ENCODE results near the gene LRRC40.
"Not testable (repeated sequence)": the region's sequence is repeated elsewhere in the genome, so short reads cannot be mapped to it uniquely, and the experiment has no call there.

Gene LRRC40

DNA sequence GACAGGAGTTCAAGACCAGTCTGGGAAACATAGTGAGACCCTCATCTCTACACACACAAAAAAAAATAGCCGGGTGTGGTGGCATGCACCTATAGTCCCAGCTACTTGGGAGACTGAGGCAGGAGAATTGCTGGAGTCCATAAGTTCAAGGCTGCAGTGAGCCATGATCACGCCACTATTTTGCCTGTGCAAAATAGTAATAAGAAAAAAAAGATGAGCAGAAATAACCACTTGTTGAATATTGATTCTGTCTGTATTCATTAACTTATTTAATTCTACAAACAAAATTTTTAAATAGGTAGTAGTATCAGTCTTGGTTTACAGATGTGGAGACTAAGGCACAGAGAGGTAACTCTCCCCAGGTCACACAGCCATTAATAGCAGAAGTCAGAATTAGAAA is 16.9 kb downstream of the LRRC40 start:
- ATAC-seq (replicated peaks) (no peak), DNase-seq (no peak)
- peaks cover 4 to 5% of the 10 kb centered on the region in 2 donors for H3K4me1 Mint-ChIP-seq
- H3K36me3 Mint-ChIP-seq = peaks cover 16 to 24% of the 10 kb centered on the region in 2 donors
- H3K27ac Mint-ChIP-seq = no peak overlapping the region
- H3K27me3 Mint-ChIP-seq = no peaks in the 10 kb centered on the region
- no peak overlapping the region for H3K4me3 Mint-ChIP-seq
- no peaks in the 10 kb centered on the region for H3K9me3 Mint-ChIP-seq

DNA sequence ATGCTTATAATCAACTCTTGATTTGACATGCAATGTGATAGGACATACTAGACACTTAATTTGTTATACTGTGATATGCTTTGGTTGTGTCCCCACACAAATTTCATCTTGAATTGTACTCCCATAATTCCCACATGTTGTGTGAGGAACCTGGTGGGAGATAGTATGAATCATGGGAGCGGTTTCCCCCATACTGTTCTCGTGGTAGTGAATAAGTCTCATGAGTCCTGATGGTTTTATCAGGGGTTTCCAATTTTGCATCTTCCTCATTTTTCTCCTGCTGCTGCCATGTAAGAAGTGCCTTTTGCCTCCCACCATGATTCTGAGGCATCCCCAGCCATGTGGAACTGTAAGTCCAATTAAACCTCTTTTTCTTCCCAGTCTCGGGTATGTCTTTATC is 20.2 kb downstream of the LRRC40 start:
- not testable (repeated sequence) for H3K27ac Mint-ChIP-seq; DNase-seq; H3K4me1 Mint-ChIP-seq; H3K4me3 Mint-ChIP-seq; H3K27me3 Mint-ChIP-seq; ATAC-seq (replicated peaks); H3K9me3 Mint-ChIP-seq
- H3K36me3 Mint-ChIP-seq = peaks cover 16 to 19% of the 10 kb centered on the region in 2 donors

- DNase-seq (no peak), ATAC-seq (replicated peaks) (no peak)
- H3K27me3 Mint-ChIP-seq = no peaks in the 10 kb centered on the region
- H3K27ac Mint-ChIP-seq = no peak overlapping the region
- H3K9me3 Mint-ChIP-seq = no peaks in the 10 kb centered on the region
- peaks cover 0 to 5% of the 10 kb centered on the region in 2 donors for H3K4me1 Mint-ChIP-seq
- no peak overlapping the region for H3K4me3 Mint-ChIP-seq
- peaks cover 29 to 43% of the 10 kb centered on the region in 2 donors for H3K36me3 Mint-ChIP-seq
These were observed 33.9 kb downstream of the LRRC40 start for GRCh38 chr1:70171512-70171911.

DNA sequence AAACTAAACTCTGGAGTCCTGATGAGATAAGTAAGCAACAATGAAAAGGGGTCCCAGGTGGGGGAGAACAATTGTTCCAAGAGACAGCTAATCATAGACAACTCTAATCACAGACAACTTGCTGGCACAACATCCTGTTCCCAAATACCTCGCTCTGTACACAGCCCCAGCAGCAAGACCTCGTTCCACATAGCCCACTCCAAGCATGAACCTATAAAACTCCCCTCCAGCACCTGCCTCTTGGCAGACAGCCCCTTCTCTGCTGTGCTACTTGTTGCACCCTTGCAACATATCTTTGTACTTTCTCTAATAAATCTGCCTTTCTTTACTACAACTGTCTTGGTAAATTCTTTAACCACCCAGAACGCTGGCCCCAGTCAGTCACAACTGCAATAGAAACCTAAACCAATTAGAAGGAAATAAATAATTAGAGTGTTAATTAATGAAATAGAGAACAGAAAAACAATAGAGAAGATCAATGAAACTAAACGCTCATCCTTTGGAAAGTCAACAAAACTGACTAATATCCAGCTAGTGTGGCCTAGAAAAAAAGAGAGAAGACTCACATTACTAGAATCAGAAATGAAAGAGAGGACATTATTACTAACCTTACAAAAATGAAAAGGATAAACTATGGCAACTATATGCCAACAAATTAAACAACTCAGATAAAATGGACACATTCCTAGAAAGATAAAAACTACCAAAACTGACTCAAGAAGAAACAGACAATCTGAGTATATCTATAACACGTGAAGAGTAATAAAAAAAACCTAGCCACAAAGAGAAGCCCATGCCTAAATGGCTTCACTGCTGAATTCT is 36.1 kb downstream of the LRRC40 start:
- no peak for ATAC-seq (replicated peaks)

DNA sequence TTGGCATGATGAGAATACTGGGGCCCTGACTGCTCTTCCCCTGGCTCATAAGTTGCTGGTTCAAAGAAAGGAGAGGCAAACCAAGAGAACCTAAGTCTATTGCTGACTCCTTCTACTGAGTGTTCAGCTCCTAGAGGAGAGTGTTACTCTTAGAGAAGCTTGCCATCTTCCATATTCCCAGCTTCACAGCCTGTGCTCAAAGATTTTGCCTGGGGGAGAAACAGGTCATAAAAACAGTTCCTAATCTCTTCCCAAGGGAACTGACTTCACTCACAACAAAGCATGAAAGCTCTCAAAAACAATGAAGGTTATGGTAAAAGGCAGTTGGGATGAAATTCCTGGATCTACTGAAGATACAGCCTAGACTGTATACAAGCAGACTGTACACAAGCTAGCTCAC is 37.1 kb downstream of the LRRC40 start:
- Mint-ChIP-seq H3K4me3 (no peak overlapping the region), H3K27me3 (no peaks in the 10 kb centered on the region), H3K36me3 (peaks cover 27 to 42% of the 10 kb centered on the region in 2 donors), H3K4me1 (peaks cover 0 to 5% of the 10 kb centered on the region in 2 donors), H3K9me3 (no peaks in the 10 kb centered on the region), H3K27ac (no peak overlapping the region)
- no peak for DNase-seq
- ATAC-seq (replicated peaks) = no peak

More for the DNA sequence above, 36.1 kb downstream of the LRRC40 start:
- peaks cover 0 to 5% of the 10 kb centered on the region in 2 donors for H3K4me1 Mint-ChIP-seq
- H3K27ac Mint-ChIP-seq = no peak overlapping the region
- H3K36me3 Mint-ChIP-seq = peaks cover 25 to 39% of the 10 kb centered on the region in 2 donors
- no peaks in the 10 kb centered on the region for H3K27me3 Mint-ChIP-seq
- no peaks in the 10 kb centered on the region for H3K9me3 Mint-ChIP-seq
- H3K4me3 Mint-ChIP-seq = no peak overlapping the region
- no peak for DNase-seq

GRCh38 chr1:70164350-70164749 is 41.0 kb downstream of the LRRC40 start:
- no peaks in the 10 kb centered on the region for H3K27me3 Mint-ChIP-seq
- H3K4me3 Mint-ChIP-seq = no peak overlapping the region
- H3K36me3 Mint-ChIP-seq = peaks cover 26 to 49% of the 10 kb centered on the region in 2 donors
- ATAC-seq (replicated peaks) = no peak
- no peaks in the 10 kb centered on the region for H3K4me1 Mint-ChIP-seq
- no peak for DNase-seq
- no peak overlapping the region for H3K27ac Mint-ChIP-seq
- no peaks in the 10 kb centered on the region for H3K9me3 Mint-ChIP-seq

GRCh38 chr1:70156529-70157120 is 48.8 kb downstream of the LRRC40 start:
- no peak for ATAC-seq (replicated peaks)

GRCh38 chr1:70153739-70154138 is 51.6 kb downstream of the LRRC40 start:
- H3K9me3 Mint-ChIP-seq = no peaks in the 10 kb centered on the region
- no peak for DNase-seq
- H3K27ac Mint-ChIP-seq = no peak overlapping the region
- H3K4me3 Mint-ChIP-seq = no peak overlapping the region
- peaks cover 11 to 15% of the 10 kb centered on the region in 2 donors for H3K36me3 Mint-ChIP-seq
- ATAC-seq (replicated peaks) = no peak
- H3K27me3 Mint-ChIP-seq = no peaks in the 10 kb centered on the region
- H3K4me1 Mint-ChIP-seq = no peaks in the 10 kb centered on the region

More at GRCh38 chr1:70156529-70157120, 48.8 kb downstream of the LRRC40 start:
- Mint-ChIP-seq H3K27ac (no peak overlapping the region), H3K36me3 (peaks cover 13 to 24% of the 10 kb centered on the region in 2 donors), H3K4me3 (no peak overlapping the region), H3K9me3 (no peaks in the 10 kb centered on the region), H3K27me3 (no peaks in the 10 kb centered on the region), H3K4me1 (no peaks in the 10 kb centered on the region)
- no peak for DNase-seq

- no peak overlapping the region for H3K4me3 Mint-ChIP-seq
- DNase-seq (no peak), ATAC-seq (replicated peaks) (no peak)
- no peaks in the 10 kb centered on the region for H3K9me3 Mint-ChIP-seq
- peaks cover 19 to 20% of the 10 kb centered on the region in 2 donors for H3K36me3 Mint-ChIP-seq
- H3K27me3 Mint-ChIP-seq = no peaks in the 10 kb centered on the region
- no peak overlapping the region for H3K27ac Mint-ChIP-seq
- no peaks in the 10 kb centered on the region for H3K4me1 Mint-ChIP-seq
These were observed 54.9 kb downstream of the LRRC40 start for GRCh38 chr1:70150444-70150843.

DNA sequence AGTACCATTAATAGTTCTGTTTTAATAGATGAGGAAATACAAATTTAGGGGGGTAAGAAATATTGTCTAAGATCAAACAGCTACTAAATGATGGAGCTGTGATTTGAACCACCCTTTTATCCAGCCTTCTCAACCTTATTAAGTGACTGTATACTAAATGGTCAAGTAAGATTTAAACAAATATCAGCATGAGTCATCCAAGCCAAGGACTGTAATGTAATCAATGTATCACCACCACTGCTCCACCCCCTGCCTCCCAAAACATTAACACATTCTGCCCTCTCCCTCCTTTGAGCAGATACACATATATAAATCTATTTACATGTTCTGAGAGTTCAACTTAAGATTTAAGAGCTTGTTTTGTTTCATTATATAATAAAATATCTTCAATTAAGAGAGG is 58.9 kb downstream of the LRRC40 start:
- Mint-ChIP-seq H3K27ac (no peak overlapping the region), H3K27me3 (no peaks in the 10 kb centered on the region), H3K36me3 (peaks cover 8 to 12% of the 10 kb centered on the region in 2 donors), H3K9me3 (no peaks in the 10 kb centered on the region), H3K4me3 (no peak overlapping the region), H3K4me1 (no peaks in the 10 kb centered on the region)
- no peak for DNase-seq
- no peak for ATAC-seq (replicated peaks)

DNA sequence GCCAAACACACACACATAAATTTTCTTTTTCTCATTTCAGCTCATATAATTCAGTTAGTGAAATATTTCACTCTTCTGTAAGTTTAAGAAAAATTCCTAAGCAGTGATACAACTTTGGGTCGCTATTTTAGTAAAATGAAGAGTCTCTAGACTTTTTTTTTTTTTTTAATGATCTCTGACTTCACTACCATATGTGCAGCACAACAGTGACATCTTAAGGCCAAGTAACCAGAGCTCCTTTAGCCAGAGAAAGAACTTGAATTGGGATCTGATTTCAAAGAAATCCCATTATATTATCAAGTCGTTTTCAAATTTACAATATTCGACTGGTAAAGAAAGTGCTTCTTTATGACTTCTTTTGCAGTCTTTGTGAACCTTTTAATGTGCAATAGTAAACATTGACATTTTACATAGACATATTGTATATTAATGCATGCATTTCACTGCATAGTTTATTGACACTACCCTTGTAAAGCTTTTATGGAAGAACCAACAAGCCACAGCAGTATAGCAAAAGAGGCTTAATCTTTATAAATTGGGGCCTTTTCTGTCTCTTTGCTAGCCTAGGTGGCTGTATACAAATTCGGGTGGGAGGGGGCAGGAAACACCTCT is 62.2 kb downstream of the LRRC40 start:
- H3K36me3 Mint-ChIP-seq = peaks cover 4 to 9% of the 10 kb centered on the region in 2 donors
- ATAC-seq (replicated peaks) = no peak
- no peaks in the 10 kb centered on the region for H3K27me3 Mint-ChIP-seq

GRCh38 chr1:70142075-70142474 is 63.3 kb downstream of the LRRC40 start:
- Mint-ChIP-seq H3K9me3 (no peaks in the 10 kb centered on the region), H3K36me3 (peaks cover 0 to 3% of the 10 kb centered on the region in 2 donors), H3K27ac (no peak overlapping the region), H3K27me3 (no peaks in the 10 kb centered on the region), H3K4me3 (no peak overlapping the region), H3K4me1 (no peaks in the 10 kb centered on the region)
- no peak for ATAC-seq (replicated peaks)
- DNase-seq = no peak

More for the DNA sequence above, 62.2 kb downstream of the LRRC40 start:
- no peak for DNase-seq
- Mint-ChIP-seq H3K4me3 (no peak overlapping the region), H3K9me3 (no peaks in the 10 kb centered on the region), H3K4me1 (no peaks in the 10 kb centered on the region), H3K27ac (no peak overlapping the region)

- no peak overlapping the region for H3K27ac Mint-ChIP-seq
- no peaks in the 10 kb centered on the region for H3K36me3 Mint-ChIP-seq
- H3K4me3 Mint-ChIP-seq = no peak overlapping the region
- H3K9me3 Mint-ChIP-seq = no peaks in the 10 kb centered on the region
- ATAC-seq (replicated peaks) = no peak
- DNase-seq = no peak
- no peaks in the 10 kb centered on the region for H3K4me1 Mint-ChIP-seq
- H3K27me3 Mint-ChIP-seq = no peaks in the 10 kb centered on the region
These were observed 64.5 kb downstream of the LRRC40 start for GRCh38 chr1:70140894-70141293.

GRCh38 chr1:70140343-70140742 is 65.0 kb downstream of the LRRC40 start:
- no peaks in the 10 kb centered on the region for H3K36me3 Mint-ChIP-seq
- no peaks in the 10 kb centered on the region for H3K4me1 Mint-ChIP-seq
- no peak for DNase-seq
- H3K4me3 Mint-ChIP-seq = no peak overlapping the region
- no peak overlapping the region for H3K27ac Mint-ChIP-seq
- no peak for ATAC-seq (replicated peaks)
- no peaks in the 10 kb centered on the region for H3K9me3 Mint-ChIP-seq
- H3K27me3 Mint-ChIP-seq = no peaks in the 10 kb centered on the region

- H3K36me3 Mint-ChIP-seq = no peaks in the 10 kb centered on the region
- H3K27me3 Mint-ChIP-seq = peaks cover 4 to 7% of the 10 kb centered on the region in 2 donors
- no peak for ATAC-seq (replicated peaks)
- no peaks in the 10 kb centered on the region for H3K9me3 Mint-ChIP-seq
- no peak overlapping the region for H3K27ac Mint-ChIP-seq
- H3K4me1 Mint-ChIP-seq = peaks cover 0 to 5% of the 10 kb centered on the region in 2 donors
- no peak for DNase-seq
- no peak overlapping the region for H3K4me3 Mint-ChIP-seq
These were observed 71.2 kb downstream of the LRRC40 start for GRCh38 chr1:70134148-70134547.
